HL-60 (cell line): ENCODE measurements around the gene SH3PXD2A.
A peak's percentile ranks its signal among the peaks of the same experiment; 100 is the strongest.

ENCODE experiments used
- DNase-seq, 2 experiments: peaks; one replicate each; pipeline ENCODE4 v3.0.0-alpha.2; 2010 to 2020; ENCODE audit warnings: low read depth in 1 of 2, low spot score in 1 of 2
- H3K27ac ChIP-seq: fragments of 250-450 bp; sonication (Bioruptor Pico); replicated peaks from 2 replicates; pipeline ENCODE4 v1.5.1; 2020; ENCODE audit warnings: mild to moderate bottlenecking, moderate library complexity
- H3K27me3 ChIP-seq: fragments of 250-450 bp; sonication (Bioruptor Pico); 2 replicates; pipeline ENCODE4 v1.5.1; 2021; ENCODE audit warnings: mild to moderate bottlenecking, moderate library complexity; ENCODE audit not compliant: insufficient read depth, poor library complexity, severe bottlenecking
- H3K4me3 ChIP-seq: replicated peaks from 2 replicates; pipeline ENCODE4 v1.5.1; 2011; ENCODE audit warnings: mild to moderate bottlenecking, control low read depth, low read length; ENCODE audit not compliant: insufficient read depth
- GABPA ChIP-seq: IDR thresholded peaks from 2 replicates; pipeline ENCODE4 v1.6.1; 2012; ENCODE audit warnings: low read depth
- POLR2AphosphoS5 ChIP-seq: IDR thresholded peaks from 2 replicates; pipeline ENCODE4 v1.6.1; 2012; ENCODE audit warnings: low read depth
- SPI1 ChIP-seq: IDR thresholded peaks from 2 replicates; pipeline ENCODE4 v1.6.1; 2012; ENCODE audit warnings: low read depth, mild to moderate bottlenecking, borderline replicate concordance
- TF ChIP-seq, protein P1 (sequence below): IDR thresholded peaks from one replicate; pipeline ENCODE4 v1.5.1; 2011; ENCODE audit warnings: low read length, control low read depth, inconsistent platforms; ENCODE audit not compliant: insufficient read depth
- TF ChIP-seq, protein P2 (sequence below): IDR thresholded peaks from 2 replicates; pipeline ENCODE4 v1.6.1; 2012; ENCODE audit warnings: low read depth; ENCODE audit not compliant: insufficient replicate concordance

SH3PXD2A gene

DNA sequence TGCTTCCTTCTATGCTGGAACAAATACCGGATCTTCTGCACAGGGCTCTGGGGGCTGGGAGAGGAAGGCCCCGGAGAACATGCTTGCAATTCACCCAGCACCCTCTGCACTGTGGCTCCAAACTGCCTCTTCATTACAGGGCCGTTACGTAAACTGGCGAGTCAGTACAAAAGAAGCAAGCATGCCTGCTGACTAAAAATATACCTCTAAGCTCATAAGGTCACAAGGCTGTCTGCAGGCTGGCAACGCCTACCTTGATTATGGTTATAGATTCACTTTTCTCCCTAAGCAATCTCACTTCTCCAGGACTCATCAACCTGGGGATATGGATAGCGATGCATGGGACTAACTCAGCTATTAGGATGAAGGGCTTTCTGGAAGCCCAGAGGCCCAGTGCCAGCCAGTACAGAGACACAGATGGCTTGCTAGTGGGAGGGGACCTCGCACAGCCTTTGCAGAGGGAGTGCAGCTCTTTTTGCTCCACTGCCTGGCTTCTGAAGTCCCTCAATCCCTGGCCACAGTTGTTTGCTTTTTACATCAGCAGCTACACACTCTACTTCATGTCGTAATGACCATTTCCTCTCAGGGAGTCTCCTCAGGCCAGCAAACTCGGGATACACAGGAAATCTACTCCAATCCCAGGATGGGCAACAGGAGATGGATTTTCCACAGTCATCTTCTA is 96.1 kb downstream of the SH3PXD2A start:
- DNase-seq, result peak; percentile 89 to 95
- Histone ChIP-seq H3K27me3 (no peaks in the 10 kb centered on the region), H3K27ac (peak overlapping the region; percentile 84), H3K4me3 (no peak overlapping the region)
- TF ChIP-seq POLR2AphosphoS5 (peak; percentile 62; the same call in 1 of the 2 replicates), GABPA (no peak), SPI1 (peak; percentile 40; the same call in 1 of the 2 replicates)
- TF ChIP-seq, protein P1, sequence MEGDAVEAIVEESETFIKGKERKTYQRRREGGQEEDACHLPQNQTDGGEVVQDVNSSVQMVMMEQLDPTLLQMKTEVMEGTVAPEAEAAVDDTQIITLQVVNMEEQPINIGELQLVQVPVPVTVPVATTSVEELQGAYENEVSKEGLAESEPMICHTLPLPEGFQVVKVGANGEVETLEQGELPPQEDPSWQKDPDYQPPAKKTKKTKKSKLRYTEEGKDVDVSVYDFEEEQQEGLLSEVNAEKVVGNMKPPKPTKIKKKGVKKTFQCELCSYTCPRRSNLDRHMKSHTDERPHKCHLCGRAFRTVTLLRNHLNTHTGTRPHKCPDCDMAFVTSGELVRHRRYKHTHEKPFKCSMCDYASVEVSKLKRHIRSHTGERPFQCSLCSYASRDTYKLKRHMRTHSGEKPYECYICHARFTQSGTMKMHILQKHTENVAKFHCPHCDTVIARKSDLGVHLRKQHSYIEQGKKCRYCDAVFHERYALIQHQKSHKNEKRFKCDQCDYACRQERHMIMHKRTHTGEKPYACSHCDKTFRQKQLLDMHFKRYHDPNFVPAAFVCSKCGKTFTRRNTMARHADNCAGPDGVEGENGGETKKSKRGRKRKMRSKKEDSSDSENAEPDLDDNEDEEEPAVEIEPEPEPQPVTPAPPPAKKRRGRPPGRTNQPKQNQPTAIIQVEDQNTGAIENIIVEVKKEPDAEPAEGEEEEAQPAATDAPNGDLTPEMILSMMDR, result no peak
- TF ChIP-seq, protein P2, sequence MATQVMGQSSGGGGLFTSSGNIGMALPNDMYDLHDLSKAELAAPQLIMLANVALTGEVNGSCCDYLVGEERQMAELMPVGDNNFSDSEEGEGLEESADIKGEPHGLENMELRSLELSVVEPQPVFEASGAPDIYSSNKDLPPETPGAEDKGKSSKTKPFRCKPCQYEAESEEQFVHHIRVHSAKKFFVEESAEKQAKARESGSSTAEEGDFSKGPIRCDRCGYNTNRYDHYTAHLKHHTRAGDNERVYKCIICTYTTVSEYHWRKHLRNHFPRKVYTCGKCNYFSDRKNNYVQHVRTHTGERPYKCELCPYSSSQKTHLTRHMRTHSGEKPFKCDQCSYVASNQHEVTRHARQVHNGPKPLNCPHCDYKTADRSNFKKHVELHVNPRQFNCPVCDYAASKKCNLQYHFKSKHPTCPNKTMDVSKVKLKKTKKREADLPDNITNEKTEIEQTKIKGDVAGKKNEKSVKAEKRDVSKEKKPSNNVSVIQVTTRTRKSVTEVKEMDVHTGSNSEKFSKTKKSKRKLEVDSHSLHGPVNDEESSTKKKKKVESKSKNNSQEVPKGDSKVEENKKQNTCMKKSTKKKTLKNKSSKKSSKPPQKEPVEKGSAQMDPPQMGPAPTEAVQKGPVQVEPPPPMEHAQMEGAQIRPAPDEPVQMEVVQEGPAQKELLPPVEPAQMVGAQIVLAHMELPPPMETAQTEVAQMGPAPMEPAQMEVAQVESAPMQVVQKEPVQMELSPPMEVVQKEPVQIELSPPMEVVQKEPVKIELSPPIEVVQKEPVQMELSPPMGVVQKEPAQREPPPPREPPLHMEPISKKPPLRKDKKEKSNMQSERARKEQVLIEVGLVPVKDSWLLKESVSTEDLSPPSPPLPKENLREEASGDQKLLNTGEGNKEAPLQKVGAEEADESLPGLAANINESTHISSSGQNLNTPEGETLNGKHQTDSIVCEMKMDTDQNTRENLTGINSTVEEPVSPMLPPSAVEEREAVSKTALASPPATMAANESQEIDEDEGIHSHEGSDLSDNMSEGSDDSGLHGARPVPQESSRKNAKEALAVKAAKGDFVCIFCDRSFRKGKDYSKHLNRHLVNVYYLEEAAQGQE, result peak; percentile 28

- Histone ChIP-seq H3K27me3 (no peaks in the 10 kb centered on the region), H3K27ac (peak overlapping the region; percentile 84), H3K4me3 (no peak overlapping the region)
- TF ChIP-seq POLR2AphosphoS5 (no peak), GABPA (no peak), SPI1 (no peak)
- TF ChIP-seq, protein P2, result no peak
- no peak for DNase-seq
These were observed 97.1 kb downstream of the SH3PXD2A start for GRCh38 chr10:103758294-103758681.

GRCh38 chr10:103757531-103758293 is 97.7 kb downstream of the SH3PXD2A start:
- peak overlapping the region; percentile 84 for H3K27ac ChIP-seq
- peak; percentile 99 for TF ChIP-seq POLR2AphosphoS5
- TF ChIP-seq, protein P2, result no peak
- H3K27me3 ChIP-seq, result no peaks in the 10 kb centered on the region
- peak; percentile 91 to 92 for DNase-seq
- H3K4me3 ChIP-seq, result no peak overlapping the region

- no peak overlapping the region for H3K27ac ChIP-seq
- no peak overlapping the region for H3K4me3 ChIP-seq
- DNase-seq, result no peak
- TF ChIP-seq, protein P2, result no peak
- TF ChIP-seq SPI1 (no peak), POLR2AphosphoS5 (no peak), GABPA (no peak)
- TF ChIP-seq, protein P1, result no peak
- H3K27me3 ChIP-seq, result no peaks in the 10 kb centered on the region
These were observed 99.0 kb downstream of the SH3PXD2A start for GRCh38 chr10:103756277-103756869.
